ENCODE results near the gene RNPC3. TPM values are rescaled to one million over a fixed set of nuclear protein-coding genes. Genes with fewer than 3 reads are reported as not detected.
"Not testable (repeated sequence)": the region's sequence is repeated elsewhere in the genome, so short reads cannot be mapped to it uniquely, and the experiment has no call there.

Gene RNPC3
- total RNA-seq, 1 experiment from 2014 or later, result 5.5 TPM

DNA sequence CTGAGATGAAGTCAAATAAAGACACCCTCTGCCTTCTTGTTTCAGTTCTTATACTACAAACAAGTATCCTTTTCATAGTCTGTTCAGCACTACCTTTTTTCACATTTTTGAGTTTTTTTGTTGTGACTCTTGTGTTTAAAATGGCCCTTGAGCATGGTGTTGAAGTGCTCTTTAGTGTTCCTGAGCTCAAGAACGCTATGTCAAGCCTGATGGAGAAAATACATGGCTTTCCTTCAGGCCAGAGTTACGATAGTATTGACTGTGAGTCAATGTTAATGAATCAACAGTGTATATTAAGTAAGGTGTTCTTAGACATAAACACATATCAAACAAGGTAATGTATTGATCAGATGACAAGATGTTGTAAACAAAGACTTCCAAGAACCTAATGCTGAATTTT, 12.7 kb downstream of the RNPC3 start:
- in situ Hi-C loops (cut with HindIII; ENCODE audit: low pct_unique_long_range_greater_than_20kb, low sequenced_read_pairs), result no loop called here
- DNase-seq (ENCODE audit: low read depth, low spot score), result no peak

DNA sequence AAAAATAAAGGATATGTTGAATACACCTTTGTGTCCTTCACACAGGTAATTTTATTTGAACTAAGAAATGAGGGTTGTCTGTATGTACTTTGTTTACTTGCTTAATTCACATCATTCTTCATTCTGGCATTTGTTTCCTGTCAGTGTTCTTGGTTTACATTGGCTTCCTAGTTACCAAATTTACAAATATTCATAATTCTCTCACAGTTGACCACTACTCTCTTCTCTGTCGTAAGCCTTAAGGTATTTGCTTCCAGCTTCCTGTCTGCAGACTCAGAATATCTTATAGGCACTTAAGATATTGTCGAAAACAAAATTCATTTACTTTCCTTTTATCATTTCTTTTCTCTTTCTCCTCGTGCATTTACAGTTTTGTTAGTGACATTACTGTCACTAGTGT, 15.9 kb downstream of the RNPC3 start:
- DNase-seq (ENCODE audit: low read depth, low spot score), result no peak
- in situ Hi-C loops (cut with HindIII; ENCODE audit: low pct_unique_long_range_greater_than_20kb, low sequenced_read_pairs), result no loop called here

GRCh38 chr1:103546496-103546895, 21.0 kb downstream of the RNPC3 start:
- in situ Hi-C loops (cut with HindIII; ENCODE audit: low pct_unique_long_range_greater_than_20kb, low sequenced_read_pairs), result no loop called here
- no peak for DNase-seq (ENCODE audit: low read depth, low spot score)

DNA sequence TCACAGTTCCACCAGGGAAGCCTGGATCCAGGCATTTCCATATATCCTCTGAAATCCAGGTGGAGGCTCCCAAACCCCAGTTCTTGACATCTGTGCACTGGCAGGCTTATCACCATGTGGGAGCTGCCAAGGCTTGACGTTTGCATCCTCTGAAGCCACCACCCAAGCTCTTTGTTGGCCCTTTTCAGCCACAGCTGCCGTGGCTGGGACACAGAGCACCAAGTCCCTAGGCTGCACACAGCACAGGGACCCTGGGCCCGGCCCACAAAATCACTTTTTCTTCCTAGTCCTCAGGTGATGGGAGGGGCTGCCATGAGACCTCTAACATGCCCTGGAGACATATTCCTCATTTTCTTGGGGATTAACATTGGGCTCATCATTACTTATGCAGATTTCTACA, 22.3 kb downstream of the RNPC3 start:
- DNase-seq (ENCODE audit: low read depth, low spot score), result no peak
- in situ Hi-C loops (cut with HindIII; ENCODE audit: low pct_unique_long_range_greater_than_20kb, low sequenced_read_pairs), result no loop called here

DNA sequence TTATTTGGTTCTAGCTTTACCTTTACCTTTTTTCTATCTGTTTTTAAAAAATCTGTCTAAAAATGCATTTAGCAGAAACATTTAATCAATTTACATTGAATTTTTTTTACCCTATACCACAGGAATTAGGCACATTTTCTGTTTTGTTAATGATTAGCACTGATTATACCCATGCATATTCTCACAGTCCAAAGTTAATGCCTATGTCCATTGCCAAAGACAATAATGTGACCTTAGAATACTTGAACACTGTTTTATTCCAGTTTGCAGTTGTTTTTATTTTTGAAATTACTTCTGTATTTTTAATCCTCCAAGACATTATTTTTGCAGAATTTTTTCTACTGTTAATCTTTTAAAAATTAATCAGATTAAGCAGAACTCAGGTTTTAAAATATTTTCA, 34.9 kb downstream of the RNPC3 start:
- in situ Hi-C loops (cut with HindIII; ENCODE audit: low pct_unique_long_range_greater_than_20kb, low sequenced_read_pairs), result no loop called here
- no peak for DNase-seq (ENCODE audit: low read depth, low spot score)

DNA sequence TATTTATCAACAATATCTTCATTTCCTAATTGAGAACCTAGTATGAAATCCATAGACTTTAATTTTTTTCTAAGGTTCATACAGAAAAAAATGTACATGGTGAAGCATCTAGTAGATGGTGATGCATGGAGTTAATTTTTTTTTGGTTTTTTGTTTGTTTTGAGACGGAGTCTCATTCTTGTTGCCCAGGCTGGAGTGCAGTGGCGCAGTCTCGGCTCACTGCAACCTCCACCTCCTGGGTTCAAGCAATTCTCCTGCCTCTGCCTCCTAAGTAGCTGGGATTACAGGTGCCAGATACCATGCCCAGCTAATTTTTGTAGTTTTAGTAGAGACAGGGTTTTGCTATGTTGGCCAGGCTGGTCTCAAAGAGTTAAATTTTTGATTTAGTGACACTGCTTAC, 35.6 kb downstream of the RNPC3 start:
- in situ Hi-C loops (cut with HindIII; ENCODE audit: low pct_unique_long_range_greater_than_20kb, low sequenced_read_pairs); DNase-seq (ENCODE audit: low read depth, low spot score): not testable (repeated sequence)

GRCh38 chr1:103561643-103562395, 36.3 kb downstream of the RNPC3 start:
- in situ Hi-C loops (cut with HindIII; ENCODE audit: low pct_unique_long_range_greater_than_20kb, low sequenced_read_pairs), result no loop called here
- no peak for DNase-seq (ENCODE audit: low read depth, low spot score)

DNA sequence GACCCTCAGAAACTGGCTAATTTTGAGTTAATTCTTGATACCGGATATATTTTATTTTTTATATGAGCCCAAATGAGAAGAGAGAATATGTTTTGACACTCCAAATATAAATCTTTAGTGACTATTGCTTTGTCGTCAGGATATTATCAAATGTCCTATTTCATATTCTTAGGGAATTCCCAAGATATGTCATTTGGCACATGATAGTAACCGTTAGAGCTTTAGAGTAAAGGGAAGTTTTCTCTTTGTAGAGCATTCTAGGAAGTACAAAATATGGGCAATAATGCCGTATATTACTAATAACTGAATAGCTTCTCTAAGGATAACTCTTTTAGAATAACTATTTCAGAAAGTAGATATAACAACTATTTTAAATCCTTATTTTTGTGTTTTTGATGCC, 37.6 kb downstream of the RNPC3 start:
- no peak for DNase-seq (ENCODE audit: low read depth, low spot score)
- in situ Hi-C loops (cut with HindIII; ENCODE audit: low pct_unique_long_range_greater_than_20kb, low sequenced_read_pairs), result no loop called here

DNA sequence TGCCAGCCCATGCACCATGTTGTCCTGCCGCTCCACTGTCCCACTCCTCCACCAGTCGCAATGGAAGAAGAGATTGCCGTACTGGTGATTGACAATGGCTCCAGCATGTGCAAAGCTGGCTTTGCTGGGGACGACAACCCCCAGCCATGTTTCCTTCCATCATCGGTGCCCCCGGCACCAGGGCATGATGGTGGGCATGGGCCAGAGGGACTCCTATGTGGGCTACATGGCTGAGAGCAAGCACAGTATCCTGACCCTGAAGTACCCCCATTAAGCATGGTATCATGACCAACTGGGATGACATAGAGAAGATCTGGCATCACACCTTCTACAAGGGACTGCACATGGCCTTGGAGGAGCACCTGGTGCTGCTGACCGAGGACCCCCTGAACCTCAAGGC, 44.0 kb downstream of the RNPC3 start:
- in situ Hi-C loops (cut with HindIII; ENCODE audit: low pct_unique_long_range_greater_than_20kb, low sequenced_read_pairs), result no loop called here
- DNase-seq (ENCODE audit: low read depth, low spot score), result no peak

GRCh38 chr1:103571289-103571688, 45.8 kb downstream of the RNPC3 start, which contains the start of gene AMY2B:
TSS of gene AMY2B (plus strand) at chr1:103571589. CDS start at chr1:103571603, 14 bp downstream.
- DNase-seq (ENCODE audit: low read depth, low spot score); in situ Hi-C loops (cut with HindIII; ENCODE audit: low pct_unique_long_range_greater_than_20kb, low sequenced_read_pairs): not testable (repeated sequence)

GRCh38 chr1:103576065-103576464, 50.6 kb downstream of the RNPC3 start:
- in situ Hi-C loops (cut with HindIII; ENCODE audit: low pct_unique_long_range_greater_than_20kb, low sequenced_read_pairs), result no loop called here
- DNase-seq (ENCODE audit: low read depth, low spot score), result no peak

- DNase-seq (ENCODE audit: low read depth, low spot score); in situ Hi-C loops (cut with HindIII; ENCODE audit: low pct_unique_long_range_greater_than_20kb, low sequenced_read_pairs): not testable (repeated sequence)
Measured at GRCh38 chr1:103576784-103577183, 51.3 kb downstream of the RNPC3 start.

DNA sequence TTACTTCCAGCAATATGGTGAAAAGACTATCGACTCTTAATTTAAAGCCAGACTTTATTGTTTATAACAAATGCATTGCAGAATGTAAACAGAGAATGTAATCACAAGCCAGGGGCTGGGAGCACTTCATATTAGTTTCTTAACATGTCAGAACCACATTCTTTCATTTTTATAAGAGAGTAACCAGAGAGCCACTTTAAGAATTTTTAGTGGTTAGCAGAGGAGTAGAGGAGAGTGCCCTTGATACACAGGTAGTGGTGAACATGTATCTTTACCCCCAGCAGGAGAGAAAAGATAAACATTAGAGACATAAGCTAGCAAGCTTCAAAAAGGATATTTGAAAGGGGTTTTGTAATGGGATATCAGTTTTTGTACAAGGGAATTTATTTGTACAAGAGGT, 57.0 kb downstream of the RNPC3 start:
- DNase-seq (ENCODE audit: low read depth, low spot score), result no peak
- in situ Hi-C loops (cut with HindIII; ENCODE audit: low pct_unique_long_range_greater_than_20kb, low sequenced_read_pairs), result no loop called here

DNA sequence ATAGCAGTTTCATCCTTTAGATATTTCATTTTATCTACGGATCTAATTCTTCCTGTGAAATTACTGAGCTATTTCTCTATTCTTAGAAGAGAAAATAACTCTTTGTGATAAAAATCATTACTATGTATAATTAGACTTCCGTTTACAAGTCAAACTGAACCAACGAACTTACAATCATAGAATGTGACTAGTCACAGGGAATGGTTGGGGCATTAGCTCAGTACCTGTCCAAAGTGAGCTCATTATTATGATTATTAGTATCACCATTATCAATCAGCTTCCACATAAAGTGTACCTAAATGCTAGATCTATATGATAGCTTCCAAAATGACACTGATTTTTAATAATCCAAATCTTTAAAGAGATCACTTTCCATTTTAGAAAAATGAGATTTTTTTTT, 58.4 kb downstream of the RNPC3 start:
- in situ Hi-C loops (cut with HindIII; ENCODE audit: low pct_unique_long_range_greater_than_20kb, low sequenced_read_pairs), result no loop called here

DNA sequence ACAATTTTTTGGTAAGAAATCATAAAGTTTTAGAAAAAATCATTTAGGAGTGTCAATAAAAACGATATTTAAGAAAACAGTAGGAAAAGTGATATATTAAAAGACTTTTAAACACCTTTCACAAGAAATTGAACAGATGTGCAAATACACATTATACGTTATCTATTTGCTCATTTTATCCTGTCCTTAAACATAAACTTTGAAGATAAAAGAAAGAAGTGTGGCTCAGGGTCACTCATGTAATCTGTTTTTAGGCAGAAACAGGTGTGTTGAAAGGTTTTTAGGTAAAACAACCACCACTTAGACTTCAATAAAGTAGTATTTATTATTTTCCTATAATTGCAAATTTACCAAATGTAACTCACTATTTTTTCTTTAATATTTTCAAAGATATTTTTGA, 59.0 kb downstream of the RNPC3 start:
- no peak for DNase-seq (ENCODE audit: low read depth, low spot score)
- in situ Hi-C loops (cut with HindIII; ENCODE audit: low pct_unique_long_range_greater_than_20kb, low sequenced_read_pairs), result no loop called here

More for the DNA sequence above, 58.4 kb downstream of the RNPC3 start:
- no peak for DNase-seq (ENCODE audit: low read depth, low spot score)

DNA sequence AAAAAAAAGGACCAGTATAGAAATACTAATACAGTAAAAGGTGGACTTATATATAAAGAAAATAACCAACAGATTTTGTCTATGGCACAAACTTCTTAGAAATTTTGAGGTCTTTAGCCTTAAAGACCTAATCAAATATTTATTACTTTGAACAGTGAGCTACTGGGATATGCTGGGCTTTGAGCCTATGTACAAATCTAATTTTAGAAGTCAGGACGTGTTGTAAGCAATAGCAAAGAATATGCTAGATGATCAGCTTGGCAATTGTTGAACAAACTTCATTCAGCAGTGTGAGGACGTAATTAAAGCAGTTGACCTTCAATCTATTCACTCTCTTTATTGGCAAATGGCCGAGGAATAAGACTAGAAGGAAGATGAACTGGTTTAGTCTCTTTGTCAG, 77.2 kb downstream of the RNPC3 start:
- in situ Hi-C loops (cut with HindIII; ENCODE audit: low pct_unique_long_range_greater_than_20kb, low sequenced_read_pairs); DNase-seq (ENCODE audit: low read depth, low spot score): not testable (repeated sequence)
